Thymus (tissue), 11 donors: ENCODE results near the gene PRKCZ. TPM values are rescaled to one million over a fixed set of nuclear protein-coding genes. Genes with fewer than 3 reads are reported as not detected.

ENCODE experiments used
- DNase-seq, 9 donors: peaks; one replicate each; pipeline ENCODE4 v3.0.0-alpha.2; 2013; ENCODE audit warnings: low spot score in 9 of 9, low read depth in 6 of 9, missing footprints in 1 of 9
- H3K27ac ChIP-seq, 2 donors: one replicate each; pipeline ENCODE4 v1.5.1; 2013; ENCODE audit warnings: control low read depth in 1 of 2, low read depth in 1 of 2, low read length in 1 of 2, mild to moderate bottlenecking in 1 of 2, moderate library complexity in 1 of 2
- H3K27me3 ChIP-seq, 2 donors: one replicate each; pipeline ENCODE4 v1.5.1; 2013; ENCODE audit warnings: low read length in 1 of 2; ENCODE audit not compliant: control insufficient read depth in 2 of 2, insufficient read depth in 1 of 2
- H3K36me3 ChIP-seq, 2 donors: one replicate each; pipeline ENCODE4 v1.5.1; 2013; ENCODE audit warnings: low read length in 1 of 2, mild to moderate bottlenecking in 1 of 2, moderate library complexity in 1 of 2; ENCODE audit not compliant: control insufficient read depth in 2 of 2, insufficient read depth in 2 of 2
- H3K4me1 ChIP-seq, 2 donors: one replicate each; pipeline ENCODE4 v1.5.1; 2013; ENCODE audit warnings: low read length in 2 of 2; ENCODE audit not compliant: control insufficient read depth in 2 of 2, insufficient read depth in 2 of 2
- H3K4me3 ChIP-seq, 2 donors: one replicate each; pipeline ENCODE4 v1.5.1; 2013; ENCODE audit warnings: low read length in 2 of 2, control low read depth in 1 of 2, mild to moderate bottlenecking in 1 of 2
- H3K9me3 ChIP-seq, 2 donors: one replicate each; pipeline ENCODE4 v1.5.1; 2013; ENCODE audit warnings: low read length in 1 of 2, mild to moderate bottlenecking in 1 of 2; ENCODE audit not compliant: control insufficient read depth in 2 of 2, insufficient read depth in 1 of 2
- WGBS: extraction: QIAGEN DNeasy Blood & Tissue Kit; methylation state at CpG from one replicate; pipeline ENCODE4 v1.1.7; 2013; 5-methylcytosine and 5-hydroxymethylcytosine counted together
- polyA plus RNA-seq: library from polyadenylated mRNA; stranded (reverse); fragments of 200-250 nt; gene quantifications from one replicate; pipeline ENCODE4 v1.2.3, GENCODE V29; 2013
- total RNA-seq: library from RNA; stranded (reverse); fragments of 120-200 nt; gene quantifications from one replicate; pipeline ENCODE4 v1.2.4, GENCODE V29; 2013
- donor health status: healthy.

Gene PRKCZ
- total and polyA plus RNA-seq, 2 donors: 7.6 to 30.6 TPM

GRCh38 chr1:2047749-2048729 is 2.2 kb upstream of the PRKCZ start:
- DNase-seq: no peak
- H3K4me1 ChIP-seq: peaks cover 2 to 9% of the 10 kb centered on the region in 2 donors
- H3K27me3 ChIP-seq: peaks cover 70 to 93% of the 10 kb centered on the region in 2 donors

GRCh38 chr1:2049225-2049717 is 940 bp upstream of the PRKCZ start:
- Histone ChIP-seq H3K4me1 (peaks cover 2 to 9% of the 10 kb centered on the region in 2 donors), H3K9me3 (no peaks in the 10 kb centered on the region), H3K27me3 (peaks cover 68 to 88% of the 10 kb centered on the region in 2 donors), H3K4me3 (peak overlapping the region; percentile 40 to 54), H3K36me3 (no peaks in the 10 kb centered on the region), H3K27ac (no peak overlapping the region)
- 38% methylated on average over 14 of the region's 14 CpGs for WGBS
- DNase-seq: no peak

More at GRCh38 chr1:2047749-2048729, 2.2 kb upstream of the PRKCZ start:
- Histone ChIP-seq H3K9me3 (no peaks in the 10 kb centered on the region), H3K4me3 (no peak overlapping the region), H3K36me3 (no peaks in the 10 kb centered on the region), H3K27ac (no peak overlapping the region)
- WGBS: 78% methylated on average over 25 of the region's 25 CpGs

DNA sequence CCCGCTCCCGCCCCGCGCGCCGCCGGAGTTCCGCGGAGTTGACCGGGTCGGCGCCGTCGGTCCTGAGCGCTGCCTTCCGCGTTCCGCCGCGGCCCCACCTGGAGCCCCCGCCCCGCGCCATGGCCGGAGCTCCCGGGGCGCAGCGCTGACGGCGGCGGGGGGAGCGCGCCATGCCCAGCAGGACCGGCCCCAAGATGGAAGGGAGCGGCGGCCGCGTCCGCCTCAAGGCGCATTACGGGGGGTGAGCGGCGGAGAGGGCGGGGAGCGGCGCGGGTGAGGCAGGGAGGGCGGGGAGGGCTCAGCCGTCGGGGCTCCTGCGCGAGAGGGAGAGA is 216 bp downstream of the PRKCZ start:
- Histone ChIP-seq H3K27ac (no peak overlapping the region), H3K27me3 (peaks cover 61 to 78% of the 10 kb centered on the region in 2 donors), H3K4me3 (peak overlapping the region in 1 of 2 donors; percentile 54), H3K36me3 (no peaks in the 10 kb centered on the region), H3K9me3 (no peaks in the 10 kb centered on the region), H3K4me1 (peaks cover 2 to 7% of the 10 kb centered on the region in 2 donors)
- DNase-seq: peak in 1 of 9 donors; percentile 20
- WGBS: 1% methylated on average over 51 of the region's 51 CpGs

DNA sequence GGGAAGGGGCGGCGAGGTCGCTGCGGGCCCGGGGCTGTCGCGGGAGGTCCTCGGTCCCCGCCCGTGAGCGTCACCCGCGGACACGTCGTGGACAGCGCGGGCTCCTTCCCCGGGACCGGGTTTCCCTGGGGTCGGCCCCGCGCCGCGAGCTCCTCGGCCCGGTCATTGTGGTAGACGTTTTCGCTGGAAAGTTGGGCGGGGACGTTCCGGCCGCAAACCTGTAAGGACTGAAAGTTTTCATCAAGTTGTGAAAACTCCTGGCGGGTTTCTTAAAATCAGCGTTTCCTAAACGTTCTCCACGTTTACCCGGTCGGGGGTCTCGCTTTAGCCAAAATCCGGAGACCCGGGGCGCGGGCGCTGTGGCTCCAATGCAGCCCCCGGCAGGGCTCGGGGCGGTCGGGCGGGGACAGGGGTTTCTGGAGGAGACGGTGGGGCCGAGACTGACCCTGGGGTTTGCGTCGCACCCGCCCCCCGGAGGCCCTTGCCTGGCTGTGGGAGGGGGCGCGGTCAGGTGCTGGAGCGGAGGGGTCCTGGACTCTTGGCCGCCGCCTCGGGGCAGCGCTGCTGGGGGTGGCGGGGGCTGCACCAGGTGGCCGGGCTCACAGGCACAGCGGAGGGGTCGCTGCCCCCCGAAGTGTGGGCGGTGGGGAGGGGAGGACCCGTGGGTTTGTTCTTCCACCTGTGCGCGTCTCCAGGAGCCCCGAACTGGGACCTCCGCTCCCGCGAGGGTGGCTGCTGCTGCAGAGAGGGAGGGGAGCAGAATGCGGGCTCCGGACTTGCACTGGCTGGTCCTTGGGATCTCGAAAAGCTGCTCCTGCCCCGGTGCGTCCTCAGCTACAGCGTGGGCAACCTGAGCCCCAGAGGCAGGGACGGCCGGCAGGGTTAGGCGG is 827 bp downstream of the PRKCZ start:
- peak in 1 of 9 donors; percentile 6 for DNase-seq
- Histone ChIP-seq H3K27ac (no peak overlapping the region), H3K4me3 (peak overlapping the region; percentile 17 to 54), H3K4me1 (peaks cover 2 to 7% of the 10 kb centered on the region in 2 donors), H3K27me3 (peaks cover 59 to 72% of the 10 kb centered on the region in 2 donors), H3K36me3 (no peaks in the 10 kb centered on the region), H3K9me3 (no peaks in the 10 kb centered on the region)
- WGBS: 22% methylated on average over 84 of the region's 84 CpGs

GRCh38 chr1:2052054-2052679 is 2.0 kb downstream of the PRKCZ start:
- peaks cover 48 to 60% of the 10 kb centered on the region in 2 donors for H3K27me3 ChIP-seq
- peaks cover 2 to 7% of the 10 kb centered on the region in 2 donors for H3K4me1 ChIP-seq
- H3K4me3 ChIP-seq: no peak overlapping the region
- no peak for DNase-seq
- no peak overlapping the region for H3K27ac ChIP-seq
- no peaks in the 10 kb centered on the region for H3K36me3 ChIP-seq
- 95% methylated on average over 16 of the region's 16 CpGs for WGBS
- H3K9me3 ChIP-seq: no peaks in the 10 kb centered on the region

GRCh38 chr1:2052756-2053155 is 2.5 kb downstream of the PRKCZ start:
- H3K27ac ChIP-seq: no peak overlapping the region

GRCh38 chr1:2053217-2053616 is 3.0 kb downstream of the PRKCZ start:
- Histone ChIP-seq H3K27me3 (peaks cover 39 to 50% of the 10 kb centered on the region in 2 donors), H3K9me3 (no peaks in the 10 kb centered on the region), H3K4me1 (peaks cover 2 to 7% of the 10 kb centered on the region in 2 donors), H3K4me3 (no peak overlapping the region), H3K27ac (no peak overlapping the region), H3K36me3 (no peaks in the 10 kb centered on the region)
- DNase-seq: no peak
- WGBS: 96% methylated on average over 17 of the region's 17 CpGs

More at GRCh38 chr1:2052756-2053155, 2.5 kb downstream of the PRKCZ start:
- Histone ChIP-seq H3K27me3 (peaks cover 44 to 54% of the 10 kb centered on the region in 2 donors), H3K4me3 (no peak overlapping the region), H3K9me3 (no peaks in the 10 kb centered on the region), H3K4me1 (peaks cover 2 to 7% of the 10 kb centered on the region in 2 donors), H3K36me3 (no peaks in the 10 kb centered on the region)
- WGBS: 97% methylated on average over 10 of the region's 10 CpGs
- DNase-seq: no peak

GRCh38 chr1:2053784-2054376 is 3.7 kb downstream of the PRKCZ start:
- no peaks in the 10 kb centered on the region for H3K9me3 ChIP-seq
- peaks cover 2 to 7% of the 10 kb centered on the region in 2 donors for H3K4me1 ChIP-seq
- no peak for DNase-seq
- no peak overlapping the region for H3K4me3 ChIP-seq
- H3K27me3 ChIP-seq: peaks cover 34 to 43% of the 10 kb centered on the region in 2 donors
- WGBS: 92% methylated on average over 12 of the region's 12 CpGs
- no peak overlapping the region for H3K27ac ChIP-seq
- H3K36me3 ChIP-seq: no peaks in the 10 kb centered on the region
